MM.1S (cell line): ENCODE results near the gene ESRRA.

Experiments
- EZH2phosphoT487 ChIP-seq: fragments of 300-600 bp; sonication (generic); IDR thresholded peaks from 2 replicates; pipeline ENCODE4 v1.6.1; 2018; ENCODE audit warnings: antibody characterized with exemption, low read length
- TF ChIP-seq, protein P1 (sequence below): fragments of 300-600 bp; sonication (generic); IDR thresholded peaks from 2 replicates; pipeline ENCODE4 v1.5.1; 2016; ENCODE audit warnings: antibody characterized with exemption, low read length, mixed read lengths

DNA sequence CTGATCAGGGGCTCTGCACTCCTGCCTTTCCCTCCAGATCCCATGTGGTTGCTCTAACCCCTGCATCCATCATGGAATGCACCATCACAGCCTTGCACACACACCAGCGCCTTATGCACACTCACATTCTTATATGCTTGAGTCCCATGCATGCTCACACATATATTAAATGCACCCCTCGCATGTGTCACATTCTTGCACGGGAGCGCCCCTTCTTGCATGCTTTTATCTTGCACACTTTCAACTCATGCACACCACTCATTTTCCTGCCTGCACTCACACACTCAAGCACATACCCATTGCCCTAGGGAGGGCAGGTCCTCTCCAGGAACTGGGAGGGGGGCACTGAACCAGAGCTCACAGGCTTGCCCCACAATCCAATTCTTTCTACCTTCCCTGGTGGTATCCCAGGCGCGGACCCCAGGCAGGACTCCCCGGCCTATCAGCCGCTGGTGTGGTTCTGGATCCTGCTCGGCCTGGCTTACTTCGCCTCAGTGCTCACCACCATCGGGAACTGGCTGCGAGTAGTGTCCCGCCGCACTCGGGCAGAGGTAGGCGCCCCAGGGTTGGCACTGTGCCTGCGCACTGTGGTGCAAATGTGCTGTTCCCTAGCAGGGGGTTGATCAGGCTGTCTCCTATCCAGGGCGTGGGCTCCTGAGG is 7.5 kb upstream of the ESRRA start:
- TF ChIP-seq, protein P1, sequence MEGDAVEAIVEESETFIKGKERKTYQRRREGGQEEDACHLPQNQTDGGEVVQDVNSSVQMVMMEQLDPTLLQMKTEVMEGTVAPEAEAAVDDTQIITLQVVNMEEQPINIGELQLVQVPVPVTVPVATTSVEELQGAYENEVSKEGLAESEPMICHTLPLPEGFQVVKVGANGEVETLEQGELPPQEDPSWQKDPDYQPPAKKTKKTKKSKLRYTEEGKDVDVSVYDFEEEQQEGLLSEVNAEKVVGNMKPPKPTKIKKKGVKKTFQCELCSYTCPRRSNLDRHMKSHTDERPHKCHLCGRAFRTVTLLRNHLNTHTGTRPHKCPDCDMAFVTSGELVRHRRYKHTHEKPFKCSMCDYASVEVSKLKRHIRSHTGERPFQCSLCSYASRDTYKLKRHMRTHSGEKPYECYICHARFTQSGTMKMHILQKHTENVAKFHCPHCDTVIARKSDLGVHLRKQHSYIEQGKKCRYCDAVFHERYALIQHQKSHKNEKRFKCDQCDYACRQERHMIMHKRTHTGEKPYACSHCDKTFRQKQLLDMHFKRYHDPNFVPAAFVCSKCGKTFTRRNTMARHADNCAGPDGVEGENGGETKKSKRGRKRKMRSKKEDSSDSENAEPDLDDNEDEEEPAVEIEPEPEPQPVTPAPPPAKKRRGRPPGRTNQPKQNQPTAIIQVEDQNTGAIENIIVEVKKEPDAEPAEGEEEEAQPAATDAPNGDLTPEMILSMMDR, result no peak
- no peak; the same call in 1 of the 2 replicates for TF ChIP-seq EZH2phosphoT487
